ENCODE data around the gene RGS17.
"Not testable (repeated sequence)": the region's sequence is repeated elsewhere in the genome, so short reads cannot be mapped to it uniquely, and the experiment has no call there.

Gene RGS17

DNA sequence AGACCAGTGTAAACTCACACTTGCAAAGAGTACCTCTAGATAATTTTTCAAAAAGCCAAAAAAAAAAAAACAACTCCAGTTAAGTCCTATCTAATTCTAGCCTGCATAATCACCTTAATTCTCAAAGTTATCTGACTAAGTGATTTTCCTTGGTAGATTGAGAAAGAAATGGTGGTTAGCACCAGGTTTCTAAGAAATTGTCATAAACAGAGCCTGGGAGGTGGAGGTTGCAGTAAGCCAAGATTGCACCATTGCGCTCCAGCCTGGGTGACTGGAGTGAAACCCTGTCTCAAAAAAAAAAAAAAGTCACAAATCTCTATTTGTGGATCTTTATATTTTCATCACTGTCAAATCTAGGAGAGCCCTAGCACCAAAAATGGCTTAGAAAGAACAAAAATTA lies 157.2 kb downstream of the RGS17 start:
- no peak overlapping the region for H3K27ac ChIP-seq (ENCODE audit: low read depth, low read length)
- H3K4me2 ChIP-seq (ENCODE audit: low read length), result no peak overlapping the region
- peaks cover 0 to 2% of the 10 kb centered on the region in 2 experiments for H3K4me1 ChIP-seq (ENCODE audit: control insufficient read depth in 1 of 2, insufficient read depth in 2 of 2, low read length in 2 of 2)
- H3K9me3 ChIP-seq (ENCODE audit: insufficient read depth, low read depth, low read length), result no peaks in the 10 kb centered on the region
- no peak overlapping the region for H3K23ac ChIP-seq (ENCODE audit: low read length)
- H2BK120ac ChIP-seq (ENCODE audit: insufficient read depth, low read length, poor library complexity), result no peak overlapping the region
- no peak overlapping the region for H3K9ac ChIP-seq (ENCODE audit: low read length)
- no peak overlapping the region for H3K4me3 ChIP-seq (ENCODE audit: low read depth, low read length)
- no peak overlapping the region for H4K91ac ChIP-seq (ENCODE audit: low read depth, low read length)
- WGBS (ENCODE audit: extremely low coverage, insufficient coverage, insufficient read length), result no CpG with 5 or more reads among the region's 1 CpG
- H3K79me2 ChIP-seq (ENCODE audit: control insufficient read depth, insufficient read depth, low read length, poor library complexity), result peaks cover 3% of the 10 kb centered on the region
- H4K12ac ChIP-seq (ENCODE audit: low read depth, low read length), result no peak overlapping the region
- H2AK5ac ChIP-seq (ENCODE audit: low read length), result no peak overlapping the region
- H4K8ac ChIP-seq (ENCODE audit: low read depth, low read length), result no peak overlapping the region
- H3K4ac ChIP-seq (ENCODE audit: low read depth, low read length), result no peak overlapping the region
- H3K36me3 ChIP-seq (ENCODE audit: control insufficient read depth in 1 of 2, insufficient read depth in 2 of 2, low read length in 2 of 2), result peaks cover 2 to 15% of the 10 kb centered on the region in 2 experiments
- H2BK5ac ChIP-seq (ENCODE audit: low read depth, low read length, poor library complexity), result no peak overlapping the region
- H3K79me1 ChIP-seq (ENCODE audit: low read length), result no peaks in the 10 kb centered on the region
- no peak for DNase-seq
- no peak overlapping the region for H2AFZ ChIP-seq (ENCODE audit: insufficient read depth, low read length, poor library complexity)
- H2BK12ac ChIP-seq (ENCODE audit: low read length), result no peak overlapping the region
- no peak overlapping the region for H3K14ac ChIP-seq (ENCODE audit: low read length)
- H3K27me3 ChIP-seq (ENCODE audit: insufficient read depth, low read length), result no peaks in the 10 kb centered on the region
- H3K18ac ChIP-seq (ENCODE audit: low read length), result no peak overlapping the region

DNA sequence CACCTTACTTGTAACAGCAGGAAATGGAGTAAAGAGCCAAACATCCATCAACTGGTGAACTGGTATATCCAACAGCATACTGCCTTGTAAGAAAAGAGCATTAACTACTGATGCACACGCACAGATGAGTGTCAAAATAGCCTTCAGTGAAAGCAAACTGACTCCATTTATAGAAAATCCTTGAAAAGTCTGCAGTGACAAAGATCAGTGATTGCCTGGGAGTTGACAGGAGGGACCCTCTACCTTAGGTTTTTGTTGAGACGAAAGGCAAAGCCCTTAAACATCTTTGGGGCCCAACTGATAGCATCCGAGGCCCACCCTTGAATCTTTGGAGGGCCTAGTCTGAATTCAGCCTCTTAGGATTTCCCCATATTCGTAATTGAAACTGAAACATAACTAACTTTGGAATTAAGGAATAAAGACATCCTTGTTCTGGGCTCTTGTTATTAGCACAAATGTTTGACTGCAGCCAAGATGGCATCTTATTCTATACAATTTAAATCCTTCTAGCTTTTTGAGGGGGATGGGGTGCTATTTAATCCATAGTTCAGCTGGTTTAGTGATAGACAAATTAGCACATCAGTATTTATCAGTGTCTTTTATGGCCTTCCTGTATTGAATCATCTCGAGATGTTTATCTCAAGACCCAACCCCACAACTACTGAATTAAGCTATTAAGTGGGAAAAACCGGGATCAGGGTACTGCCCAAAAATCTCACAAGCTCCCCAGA lies 161.2 kb downstream of the RGS17 start:
- Histone ChIP-seq H3K23ac (ENCODE audit: low read length) (no peak overlapping the region), H3K14ac (ENCODE audit: low read length) (no peak overlapping the region), H3K79me1 (ENCODE audit: low read length) (no peaks in the 10 kb centered on the region), H3K79me2 (ENCODE audit: control insufficient read depth, insufficient read depth, low read length, poor library complexity) (no peaks in the 10 kb centered on the region), H2BK5ac (ENCODE audit: low read depth, low read length, poor library complexity) (no peak overlapping the region), H2BK12ac (ENCODE audit: low read length) (no peak overlapping the region), H2BK120ac (ENCODE audit: insufficient read depth, low read length, poor library complexity) (no peak overlapping the region), H3K36me3 (ENCODE audit: control insufficient read depth in 1 of 2, insufficient read depth in 2 of 2, low read length in 2 of 2) (peaks cover 0 to 8% of the 10 kb centered on the region in 2 experiments), H2AK5ac (ENCODE audit: low read length) (no peak overlapping the region), H3K27ac (ENCODE audit: low read depth, low read length) (no peak overlapping the region), H3K9ac (ENCODE audit: low read length) (no peak overlapping the region), H3K27me3 (ENCODE audit: insufficient read depth, low read length) (no peaks in the 10 kb centered on the region), H2AFZ (ENCODE audit: insufficient read depth, low read length, poor library complexity) (no peak overlapping the region), H3K4me1 (ENCODE audit: control insufficient read depth in 1 of 2, insufficient read depth in 2 of 2, low read length in 2 of 2) (no peaks in the 10 kb centered on the region), H4K12ac (ENCODE audit: low read depth, low read length) (no peak overlapping the region), H3K18ac (ENCODE audit: low read length) (no peak overlapping the region), H3K9me3 (ENCODE audit: insufficient read depth, low read depth, low read length) (no peaks in the 10 kb centered on the region), H3K4me3 (ENCODE audit: low read depth, low read length) (no peak overlapping the region), H4K8ac (ENCODE audit: low read depth, low read length) (no peak overlapping the region), H4K91ac (ENCODE audit: low read depth, low read length) (no peak overlapping the region), H3K4ac (ENCODE audit: low read depth, low read length) (no peak overlapping the region), H3K4me2 (ENCODE audit: low read length) (no peak overlapping the region)
- no CpG with 5 or more reads among the region's 6 CpGs for WGBS (ENCODE audit: extremely low coverage, insufficient coverage, insufficient read length)
- no peak for DNase-seq

DNA sequence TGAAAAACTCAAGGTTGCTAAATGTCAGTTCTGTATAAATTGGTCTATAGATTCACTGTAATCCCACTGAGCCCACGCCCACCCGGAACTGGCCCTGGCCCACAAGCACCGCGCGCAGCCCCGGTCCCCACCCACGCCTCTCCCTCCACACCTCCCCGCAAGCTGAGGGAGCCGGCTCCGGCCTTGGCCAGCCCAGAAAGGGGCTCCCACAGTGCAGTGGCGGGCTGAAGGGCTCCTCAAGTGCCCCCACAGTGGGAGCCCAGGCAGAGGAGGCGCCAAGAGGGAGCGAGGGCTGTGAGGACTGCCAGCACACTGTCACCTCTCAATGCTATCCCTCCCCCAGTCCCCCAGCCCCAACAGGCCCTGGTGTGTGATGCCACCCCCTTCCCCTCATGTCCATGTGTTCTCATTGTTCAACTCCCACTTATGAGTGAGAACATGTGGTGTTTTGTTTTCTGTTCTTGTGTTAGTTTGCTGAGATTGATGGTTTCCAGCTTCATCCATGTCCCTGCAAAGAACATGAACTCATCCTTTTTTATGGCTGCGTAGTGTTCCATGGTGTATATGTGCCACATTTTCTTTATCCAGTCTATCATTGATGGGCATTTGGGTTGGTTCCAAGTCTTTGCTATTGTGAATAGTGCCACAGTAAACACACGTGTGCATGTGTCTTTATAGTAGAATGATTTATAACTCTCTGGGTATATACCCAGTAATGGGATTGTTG lies 164.8 kb downstream of the RGS17 start:
- not testable (repeated sequence) for H2BK120ac ChIP-seq (ENCODE audit: insufficient read depth, low read length, poor library complexity); H2BK5ac ChIP-seq (ENCODE audit: low read depth, low read length, poor library complexity); H3K4me2 ChIP-seq (ENCODE audit: low read length); H3K36me3 ChIP-seq (ENCODE audit: control insufficient read depth in 1 of 2, insufficient read depth in 2 of 2, low read length in 2 of 2); H3K23ac ChIP-seq (ENCODE audit: low read length); H2AFZ ChIP-seq (ENCODE audit: insufficient read depth, low read length, poor library complexity); H3K9ac ChIP-seq (ENCODE audit: low read length); H3K79me2 ChIP-seq (ENCODE audit: control insufficient read depth, insufficient read depth, low read length, poor library complexity); H3K18ac ChIP-seq (ENCODE audit: low read length); H3K9me3 ChIP-seq (ENCODE audit: insufficient read depth, low read depth, low read length); H3K27ac ChIP-seq (ENCODE audit: low read depth, low read length); H2BK12ac ChIP-seq (ENCODE audit: low read length); DNase-seq; H3K79me1 ChIP-seq (ENCODE audit: low read length); H4K91ac ChIP-seq (ENCODE audit: low read depth, low read length); H2AK5ac ChIP-seq (ENCODE audit: low read length); H3K27me3 ChIP-seq (ENCODE audit: insufficient read depth, low read length); H3K4me3 ChIP-seq (ENCODE audit: low read depth, low read length); H3K4ac ChIP-seq (ENCODE audit: low read depth, low read length); H4K12ac ChIP-seq (ENCODE audit: low read depth, low read length); H3K14ac ChIP-seq (ENCODE audit: low read length); H3K4me1 ChIP-seq (ENCODE audit: control insufficient read depth in 1 of 2, insufficient read depth in 2 of 2, low read length in 2 of 2); H4K8ac ChIP-seq (ENCODE audit: low read depth, low read length)
- no CpG with 5 or more reads among the region's 15 CpGs for WGBS (ENCODE audit: extremely low coverage, insufficient coverage, insufficient read length)

DNA sequence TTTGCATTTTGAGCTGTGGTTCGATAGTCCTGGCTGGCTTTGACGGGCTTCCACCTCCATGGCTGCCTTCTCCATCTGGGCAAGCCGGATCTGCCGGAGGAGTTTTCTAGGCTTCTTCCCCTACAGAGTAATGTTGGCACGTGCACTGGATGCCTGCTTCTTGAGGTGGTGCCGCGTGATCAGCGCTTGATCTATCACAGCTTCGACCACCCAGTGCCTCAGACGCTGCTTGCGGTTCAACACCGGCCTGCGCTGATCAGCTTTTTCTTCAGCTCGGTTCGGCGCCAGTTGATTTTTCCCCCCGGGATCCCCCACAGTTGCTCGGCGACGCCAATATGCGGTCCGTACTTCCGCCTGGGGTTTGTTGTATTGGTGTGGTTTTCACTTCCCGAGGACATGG lies 171.7 kb downstream of the RGS17 start:
- H3K4me1 ChIP-seq (ENCODE audit: control insufficient read depth in 1 of 2, insufficient read depth in 2 of 2, low read length in 2 of 2), result peaks cover 2 to 4% of the 10 kb centered on the region in 2 experiments
- no CpG with 5 or more reads among the region's 24 CpGs for WGBS (ENCODE audit: extremely low coverage, insufficient coverage, insufficient read length)
- no peak for DNase-seq
- H3K36me3 ChIP-seq (ENCODE audit: control insufficient read depth in 1 of 2, insufficient read depth in 2 of 2, low read length in 2 of 2), result no peaks in the 10 kb centered on the region
- H2BK12ac ChIP-seq (ENCODE audit: low read length), result no peak overlapping the region
- H3K9ac ChIP-seq (ENCODE audit: low read length), result no peak overlapping the region
- no peak overlapping the region for H3K4me3 ChIP-seq (ENCODE audit: low read depth, low read length)
- no peak overlapping the region for H2BK5ac ChIP-seq (ENCODE audit: low read depth, low read length, poor library complexity)
- H2BK120ac ChIP-seq (ENCODE audit: insufficient read depth, low read length, poor library complexity), result no peak overlapping the region
- no peak overlapping the region for H3K14ac ChIP-seq (ENCODE audit: low read length)
- H2AK5ac ChIP-seq (ENCODE audit: low read length), result no peak overlapping the region
- no peak overlapping the region for H3K4me2 ChIP-seq (ENCODE audit: low read length)
- H3K79me1 ChIP-seq (ENCODE audit: low read length), result no peaks in the 10 kb centered on the region
- H3K9me3 ChIP-seq (ENCODE audit: insufficient read depth, low read depth, low read length), result peaks cover 2% of the 10 kb centered on the region
- no peak overlapping the region for H4K12ac ChIP-seq (ENCODE audit: low read depth, low read length)
- H3K4ac ChIP-seq (ENCODE audit: low read depth, low read length), result no peak overlapping the region
- no peak overlapping the region for H3K18ac ChIP-seq (ENCODE audit: low read length)
- H3K27me3 ChIP-seq (ENCODE audit: insufficient read depth, low read length), result no peaks in the 10 kb centered on the region
- H2AFZ ChIP-seq (ENCODE audit: insufficient read depth, low read length, poor library complexity), result no peak overlapping the region
- H4K8ac ChIP-seq (ENCODE audit: low read depth, low read length), result no peak overlapping the region
- no peak overlapping the region for H3K23ac ChIP-seq (ENCODE audit: low read length)
- H3K79me2 ChIP-seq (ENCODE audit: control insufficient read depth, insufficient read depth, low read length, poor library complexity), result no peaks in the 10 kb centered on the region
- no peak overlapping the region for H3K27ac ChIP-seq (ENCODE audit: low read depth, low read length)
- no peak overlapping the region for H4K91ac ChIP-seq (ENCODE audit: low read depth, low read length)
